ENCODE measurements around the gene RND1.

DNA sequence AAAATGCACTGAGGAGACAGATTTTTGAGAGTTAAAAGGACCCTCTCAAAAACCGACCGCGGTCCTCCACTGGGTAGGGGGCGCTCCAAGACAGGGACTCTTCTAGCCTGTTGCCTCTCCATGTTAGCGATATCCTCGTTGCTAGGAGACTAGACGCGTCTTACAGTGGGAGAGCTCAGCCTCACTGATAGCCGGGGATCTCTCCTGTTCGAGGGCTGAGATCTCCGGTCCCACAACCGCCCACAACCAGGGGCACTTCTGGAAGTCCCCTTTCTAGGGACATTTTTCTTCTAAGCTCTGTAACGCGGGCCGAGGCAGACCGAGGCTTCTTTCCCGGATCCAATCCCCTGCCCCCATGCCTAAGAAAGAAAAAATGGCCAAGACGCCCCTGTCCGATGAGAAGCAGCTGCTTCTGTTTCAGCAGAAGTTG, 38.3 kb upstream of the RND1 start:
- TF ChIP-seq, protein P1, sequence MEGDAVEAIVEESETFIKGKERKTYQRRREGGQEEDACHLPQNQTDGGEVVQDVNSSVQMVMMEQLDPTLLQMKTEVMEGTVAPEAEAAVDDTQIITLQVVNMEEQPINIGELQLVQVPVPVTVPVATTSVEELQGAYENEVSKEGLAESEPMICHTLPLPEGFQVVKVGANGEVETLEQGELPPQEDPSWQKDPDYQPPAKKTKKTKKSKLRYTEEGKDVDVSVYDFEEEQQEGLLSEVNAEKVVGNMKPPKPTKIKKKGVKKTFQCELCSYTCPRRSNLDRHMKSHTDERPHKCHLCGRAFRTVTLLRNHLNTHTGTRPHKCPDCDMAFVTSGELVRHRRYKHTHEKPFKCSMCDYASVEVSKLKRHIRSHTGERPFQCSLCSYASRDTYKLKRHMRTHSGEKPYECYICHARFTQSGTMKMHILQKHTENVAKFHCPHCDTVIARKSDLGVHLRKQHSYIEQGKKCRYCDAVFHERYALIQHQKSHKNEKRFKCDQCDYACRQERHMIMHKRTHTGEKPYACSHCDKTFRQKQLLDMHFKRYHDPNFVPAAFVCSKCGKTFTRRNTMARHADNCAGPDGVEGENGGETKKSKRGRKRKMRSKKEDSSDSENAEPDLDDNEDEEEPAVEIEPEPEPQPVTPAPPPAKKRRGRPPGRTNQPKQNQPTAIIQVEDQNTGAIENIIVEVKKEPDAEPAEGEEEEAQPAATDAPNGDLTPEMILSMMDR (IDR thresholded peaks at IDR 0.05): peak; percentile 90
- TF ChIP-seq MYC (IDR thresholded peaks at IDR 0.05; ENCODE audit: borderline replicate concordance, low read length) (no peak), NR3C1 (IDR thresholded peaks at IDR 0.05) (no peak), RFX5 (IDR thresholded peaks at IDR 0.05) (no peak), RAD21 (conservative IDR thresholded peaks at IDR 0.05 in 1 of 2, IDR thresholded peaks at IDR 0.05 in 1 of 2) (peak in 1 of 2 experiments; percentile 10; a peak in 1 of 5 replicates), CEBPB (IDR thresholded peaks at IDR 0.05) (no peak), CBX2 (IDR thresholded peaks at IDR 0.05; ENCODE audit: borderline replicate concordance, low read depth) (no peak), MAZ (IDR thresholded peaks at IDR 0.05; ENCODE audit: borderline replicate concordance, low read depth, low read length) (no peak), POLR2A (IDR thresholded peaks at IDR 0.05; ENCODE audit: low read length) (no peak)
- TF ChIP-seq, protein P2, sequence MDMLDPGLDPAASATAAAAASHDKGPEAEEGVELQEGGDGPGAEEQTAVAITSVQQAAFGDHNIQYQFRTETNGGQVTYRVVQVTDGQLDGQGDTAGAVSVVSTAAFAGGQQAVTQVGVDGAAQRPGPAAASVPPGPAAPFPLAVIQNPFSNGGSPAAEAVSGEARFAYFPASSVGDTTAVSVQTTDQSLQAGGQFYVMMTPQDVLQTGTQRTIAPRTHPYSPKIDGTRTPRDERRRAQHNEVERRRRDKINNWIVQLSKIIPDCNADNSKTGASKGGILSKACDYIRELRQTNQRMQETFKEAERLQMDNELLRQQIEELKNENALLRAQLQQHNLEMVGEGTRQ (IDR thresholded peaks at IDR 0.05): no peak
- TF ChIP-seq, protein P3, sequence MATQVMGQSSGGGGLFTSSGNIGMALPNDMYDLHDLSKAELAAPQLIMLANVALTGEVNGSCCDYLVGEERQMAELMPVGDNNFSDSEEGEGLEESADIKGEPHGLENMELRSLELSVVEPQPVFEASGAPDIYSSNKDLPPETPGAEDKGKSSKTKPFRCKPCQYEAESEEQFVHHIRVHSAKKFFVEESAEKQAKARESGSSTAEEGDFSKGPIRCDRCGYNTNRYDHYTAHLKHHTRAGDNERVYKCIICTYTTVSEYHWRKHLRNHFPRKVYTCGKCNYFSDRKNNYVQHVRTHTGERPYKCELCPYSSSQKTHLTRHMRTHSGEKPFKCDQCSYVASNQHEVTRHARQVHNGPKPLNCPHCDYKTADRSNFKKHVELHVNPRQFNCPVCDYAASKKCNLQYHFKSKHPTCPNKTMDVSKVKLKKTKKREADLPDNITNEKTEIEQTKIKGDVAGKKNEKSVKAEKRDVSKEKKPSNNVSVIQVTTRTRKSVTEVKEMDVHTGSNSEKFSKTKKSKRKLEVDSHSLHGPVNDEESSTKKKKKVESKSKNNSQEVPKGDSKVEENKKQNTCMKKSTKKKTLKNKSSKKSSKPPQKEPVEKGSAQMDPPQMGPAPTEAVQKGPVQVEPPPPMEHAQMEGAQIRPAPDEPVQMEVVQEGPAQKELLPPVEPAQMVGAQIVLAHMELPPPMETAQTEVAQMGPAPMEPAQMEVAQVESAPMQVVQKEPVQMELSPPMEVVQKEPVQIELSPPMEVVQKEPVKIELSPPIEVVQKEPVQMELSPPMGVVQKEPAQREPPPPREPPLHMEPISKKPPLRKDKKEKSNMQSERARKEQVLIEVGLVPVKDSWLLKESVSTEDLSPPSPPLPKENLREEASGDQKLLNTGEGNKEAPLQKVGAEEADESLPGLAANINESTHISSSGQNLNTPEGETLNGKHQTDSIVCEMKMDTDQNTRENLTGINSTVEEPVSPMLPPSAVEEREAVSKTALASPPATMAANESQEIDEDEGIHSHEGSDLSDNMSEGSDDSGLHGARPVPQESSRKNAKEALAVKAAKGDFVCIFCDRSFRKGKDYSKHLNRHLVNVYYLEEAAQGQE (IDR thresholded peaks at IDR 0.05): no peak
- TF ChIP-seq, protein P4, sequence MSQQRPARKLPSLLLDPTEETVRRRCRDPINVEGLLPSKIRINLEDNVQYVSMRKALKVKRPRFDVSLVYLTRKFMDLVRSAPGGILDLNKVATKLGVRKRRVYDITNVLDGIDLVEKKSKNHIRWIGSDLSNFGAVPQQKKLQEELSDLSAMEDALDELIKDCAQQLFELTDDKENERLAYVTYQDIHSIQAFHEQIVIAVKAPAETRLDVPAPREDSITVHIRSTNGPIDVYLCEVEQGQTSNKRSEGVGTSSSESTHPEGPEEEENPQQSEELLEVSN (IDR thresholded peaks at IDR 0.05; ENCODE audit: borderline replicate concordance, low read depth): no peak
